Activated naive CD8-positive, alpha-beta T cell treated with anti-CD3 and anti-CD28 coated beads for 36 hours (primary cell): Measurements from ENCODE around the gene PTGFRN. TPM values are rescaled to one million over a fixed set of nuclear protein-coding genes. Genes with fewer than 3 reads are reported as not detected.
"Not testable (repeated sequence)": the region's sequence is repeated elsewhere in the genome, so short reads cannot be mapped to it uniquely, and the experiment has no call there.

Source experiments
- DNase-seq: peaks from one replicate; pipeline ENCODE4 v3.0.0; 2021
- H3K27ac Mint-ChIP-seq: one replicate; pipeline ENCODE4 v1.8.0; 2022; ENCODE audit warnings: mild to moderate bottlenecking, moderate library complexity, mixed read lengths
- H3K27me3 Mint-ChIP-seq: one replicate; pipeline ENCODE4 v1.8.0; 2022; ENCODE audit warnings: mild to moderate bottlenecking, mixed read lengths
- H3K36me3 Mint-ChIP-seq: one replicate; pipeline ENCODE4 v1.8.0; 2021; ENCODE audit warnings: mild to moderate bottlenecking, mixed read lengths
- H3K4me1 Mint-ChIP-seq: one replicate; pipeline ENCODE4 v1.8.0; 2021; ENCODE audit warnings: mixed read lengths
- H3K4me3 Mint-ChIP-seq: one replicate; pipeline ENCODE4 v1.8.0; 2022; ENCODE audit warnings: mild to moderate bottlenecking, moderate library complexity, mixed read lengths
- H3K9me3 Mint-ChIP-seq: one replicate; pipeline ENCODE4 v1.8.0; 2022; ENCODE audit warnings: mixed read lengths
- total RNA-seq, 2 experiments: library from RNA; stranded (reverse); gene quantifications; one replicate each; pipeline ENCODE4 v1.2.3, GENCODE V29; 2021

The PTGFRN gene
- total RNA-seq, 2 experiments from 2014 or later: 8.7 to 9.4 TPM

- no peaks in the 10 kb centered on the region for H3K4me1 Mint-ChIP-seq
- no peaks in the 10 kb centered on the region for H3K36me3 Mint-ChIP-seq
- H3K27ac Mint-ChIP-seq: no peak overlapping the region
- H3K9me3 Mint-ChIP-seq: no peaks in the 10 kb centered on the region
- H3K4me3 Mint-ChIP-seq: no peak overlapping the region
- DNase-seq: no peak
- H3K27me3 Mint-ChIP-seq: no peaks in the 10 kb centered on the region
These were observed 10.1 kb downstream of the PTGFRN start for GRCh38 chr1:116919802-116920201.

GRCh38 chr1:116920211-116920610 is 10.5 kb downstream of the PTGFRN start:
- Mint-ChIP-seq H3K36me3 (no peaks in the 10 kb centered on the region), H3K4me3 (no peak overlapping the region), H3K9me3 (no peaks in the 10 kb centered on the region), H3K27ac (no peak overlapping the region), H3K27me3 (no peaks in the 10 kb centered on the region), H3K4me1 (no peaks in the 10 kb centered on the region)
- no peak for DNase-seq

GRCh38 chr1:116921301-116921885 is 11.7 kb downstream of the PTGFRN start:
- no peak for DNase-seq
- Mint-ChIP-seq H3K9me3 (no peaks in the 10 kb centered on the region), H3K4me1 (no peaks in the 10 kb centered on the region), H3K27ac (no peak overlapping the region), H3K36me3 (no peaks in the 10 kb centered on the region), H3K27me3 (no peaks in the 10 kb centered on the region), H3K4me3 (no peak overlapping the region)

- Mint-ChIP-seq H3K9me3 (no peaks in the 10 kb centered on the region), H3K36me3 (no peaks in the 10 kb centered on the region), H3K4me1 (no peaks in the 10 kb centered on the region), H3K27me3 (no peaks in the 10 kb centered on the region), H3K4me3 (no peak overlapping the region), H3K27ac (no peak overlapping the region)
- no peak for DNase-seq
These were observed 12.2 kb downstream of the PTGFRN start for GRCh38 chr1:116921937-116922336.

- no peak for DNase-seq
- Mint-ChIP-seq H3K9me3 (no peaks in the 10 kb centered on the region), H3K27me3 (no peaks in the 10 kb centered on the region), H3K4me3 (no peak overlapping the region), H3K27ac (no peak overlapping the region), H3K36me3 (no peaks in the 10 kb centered on the region), H3K4me1 (no peaks in the 10 kb centered on the region)
These were observed 13.7 kb downstream of the PTGFRN start for GRCh38 chr1:116923421-116923820.

- no peak for DNase-seq
- H3K4me1 Mint-ChIP-seq: peaks cover 6% of the 10 kb centered on the region
- no peak overlapping the region for H3K4me3 Mint-ChIP-seq
- no peaks in the 10 kb centered on the region for H3K36me3 Mint-ChIP-seq
- no peaks in the 10 kb centered on the region for H3K9me3 Mint-ChIP-seq
- H3K27me3 Mint-ChIP-seq: no peaks in the 10 kb centered on the region
- no peak overlapping the region for H3K27ac Mint-ChIP-seq
These were observed 17.5 kb downstream of the PTGFRN start for GRCh38 chr1:116927049-116927798.

- H3K4me3 Mint-ChIP-seq: no peak overlapping the region
- H3K9me3 Mint-ChIP-seq: no peaks in the 10 kb centered on the region
These were observed 20.4 kb downstream of the PTGFRN start for GRCh38 chr1:116929961-116930592.

GRCh38 chr1:116931016-116931918 is 21.6 kb downstream of the PTGFRN start:
- Mint-ChIP-seq H3K4me3 (no peak overlapping the region), H3K4me1 (peaks cover 22% of the 10 kb centered on the region), H3K27me3 (no peaks in the 10 kb centered on the region), H3K36me3 (peaks cover 3% of the 10 kb centered on the region), H3K9me3 (no peaks in the 10 kb centered on the region), H3K27ac (no peak overlapping the region)
- no peak for DNase-seq

More at GRCh38 chr1:116929961-116930592, 20.4 kb downstream of the PTGFRN start:
- Mint-ChIP-seq H3K4me1 (peaks cover 21% of the 10 kb centered on the region), H3K27ac (no peak overlapping the region), H3K27me3 (no peaks in the 10 kb centered on the region), H3K36me3 (peaks cover 3% of the 10 kb centered on the region)
- DNase-seq: no peak

- peaks cover 22% of the 10 kb centered on the region for H3K4me1 Mint-ChIP-seq
- peaks cover 3% of the 10 kb centered on the region for H3K36me3 Mint-ChIP-seq
- no peak overlapping the region for H3K4me3 Mint-ChIP-seq
- H3K27me3 Mint-ChIP-seq: no peaks in the 10 kb centered on the region
- DNase-seq: no peak
- no peak overlapping the region for H3K27ac Mint-ChIP-seq
- no peaks in the 10 kb centered on the region for H3K9me3 Mint-ChIP-seq
These were observed 24.1 kb downstream of the PTGFRN start for GRCh38 chr1:116933606-116934515.

GRCh38 chr1:116934586-116935207 is 25.0 kb downstream of the PTGFRN start:
- H3K4me3 Mint-ChIP-seq: no peak overlapping the region
- no peaks in the 10 kb centered on the region for H3K9me3 Mint-ChIP-seq
- H3K27ac Mint-ChIP-seq: no peak overlapping the region
- H3K4me1 Mint-ChIP-seq: peaks cover 22% of the 10 kb centered on the region
- DNase-seq: no peak
- peaks cover 3% of the 10 kb centered on the region for H3K36me3 Mint-ChIP-seq
- no peaks in the 10 kb centered on the region for H3K27me3 Mint-ChIP-seq

GRCh38 chr1:116938216-116938615 is 28.5 kb downstream of the PTGFRN start:
- H3K9me3 Mint-ChIP-seq: no peaks in the 10 kb centered on the region
- DNase-seq: no peak
- H3K27me3 Mint-ChIP-seq: no peaks in the 10 kb centered on the region
- no peak overlapping the region for H3K4me3 Mint-ChIP-seq
- peaks cover 26% of the 10 kb centered on the region for H3K4me1 Mint-ChIP-seq
- H3K36me3 Mint-ChIP-seq: peaks cover 3% of the 10 kb centered on the region
- no peak overlapping the region for H3K27ac Mint-ChIP-seq

GRCh38 chr1:116939780-116940543 is 30.2 kb downstream of the PTGFRN start:
- H3K4me1 Mint-ChIP-seq: peaks cover 17% of the 10 kb centered on the region
- not testable (repeated sequence) for H3K36me3 Mint-ChIP-seq, H3K27me3 Mint-ChIP-seq, H3K4me3 Mint-ChIP-seq, DNase-seq, H3K9me3 Mint-ChIP-seq, H3K27ac Mint-ChIP-seq
